Spleen (tissue), 11 donors: Measurements from ENCODE around the gene CNFN. TPM values are rescaled to one million over a fixed set of nuclear protein-coding genes. Genes with fewer than 3 reads are reported as not detected.

Source experiments
- DNase-seq: peaks from one replicate; pipeline ENCODE4 v3.0.0-alpha.2; 2020
- H3K27ac ChIP-seq, 8 donors: fragments of 200-600 bp; sonication (generic) in 7 of 8; 1 replicate in 4 of 8; 2 replicates in 4 of 8; pipeline versions ENCODE4 v1.5.0 to v1.8.0; 2016 to 2021; ENCODE audit warnings: inconsistent platforms in 4 of 8, mild to moderate bottlenecking in 4 of 8, moderate library complexity in 1 of 8
- H3K27me3 ChIP-seq, 7 donors: fragments of 200-600 bp; sonication (generic) in 6 of 7; replicated peaks in 1 of 7; 1 replicate in 4 of 7; 2 replicates in 3 of 7; pipeline versions ENCODE4 v1.5.0 to v1.8.0; 2016 to 2021; ENCODE audit warnings: inconsistent platforms in 3 of 7, mild to moderate bottlenecking in 1 of 7
- H3K36me3 ChIP-seq, 6 donors: fragments of 200-600 bp; sonication (generic) in 5 of 6; 1 replicate in 4 of 6; 2 replicates in 2 of 6; pipeline versions ENCODE4 v1.5.0 to v1.8.0; 2016 to 2021; ENCODE audit warnings: inconsistent platforms in 2 of 6
- H3K4me1 ChIP-seq, 6 donors: fragments of 200-600 bp; sonication (generic) in 5 of 6; 1 replicate in 3 of 6; 2 replicates in 3 of 6; pipeline versions ENCODE4 v1.5.0 to v1.8.0; 2016 to 2021; ENCODE audit warnings: inconsistent platforms in 3 of 6
- H3K4me3 ChIP-seq, 8 donors: fragments of 200-600 bp; sonication (generic) in 7 of 8; 1 replicate in 4 of 8; 2 replicates in 4 of 8; pipeline versions ENCODE4 v1.5.0 to v1.8.0; 2016 to 2021; ENCODE audit warnings: inconsistent platforms in 4 of 8, mild to moderate bottlenecking in 4 of 8, moderate library complexity in 2 of 8
- H3K9me3 ChIP-seq, 8 donors: fragments of 200-600 bp; sonication (generic) in 7 of 8; 1 replicate in 4 of 8; 2 replicates in 4 of 8; pipeline versions ENCODE4 v1.5.0 to v1.8.0; 2016 to 2021; ENCODE audit warnings: inconsistent platforms in 4 of 8
- POLR2A ChIP-seq, 3 donors: fragments of 450-650 bp; IDR thresholded peaks; one replicate each; pipeline ENCODE4 v1.5.1; 2017; ENCODE audit warnings: antibody characterized with exemption in 3 of 3, mild to moderate bottlenecking in 1 of 3
- POLR2AphosphoS5 ChIP-seq, 3 donors: sonication (generic); formaldehyde crosslinking; IDR thresholded peaks; one replicate each; pipeline ENCODE4 v1.5.1; 2017; ENCODE audit warnings: antibody characterized with exemption in 3 of 3
- WGBS, 5 donors: extraction: QIAGEN DNeasy Blood & Tissue Kit in 3 of 5; methylation state at CpG; one replicate each; pipeline versions ENCODE4 v1.1.5 to v1.1.7; 2013 to 2018; 5-methylcytosine and 5-hydroxymethylcytosine counted together
- intact Hi-C: fragments of 100-400 bp; cut with DNase I; formaldehyde crosslinking; loops from one replicate; pipeline ENCODE4 v1.15.0; 2023; ENCODE audit warnings: low total_unique reads
- polyA plus RNA-seq, 3 donors: library from polyadenylated mRNA; stranded (reverse); fragments of 200-250 nt; gene quantifications; one replicate each; pipeline ENCODE4 v1.2.1, GENCODE V29; 2013
- total RNA-seq, 7 donors: library from RNA; depleted of rRNA in 3 of 7; stranded (reverse); fragments of >200 nt in 3 of 7; fragmentation: NEBNext Ultra II Directional in 4 of 7; extraction: Animal tissue kit (Norgen Biotek cat#: 25700) in 4 of 7; gene quantifications; one replicate each; pipeline versions ENCODE4 v1.1.0 to v1.2.1, GENCODE V29; 2016 to 2021
- TF ChIP-seq, protein P1 (sequence below), 11 experiments: fragments of 200-600 bp in 7 of 11; fragments of 450-650 bp in 4 of 11; sonication (generic) in 4 of 11; IDR thresholded peaks in 8 of 11; conservative IDR thresholded peaks in 3 of 11; 1 replicate in 7 of 11; 2 replicates in 4 of 11; pipeline versions ENCODE4 v1.4.0 to v1.8.0; 2016 to 2021; ENCODE audit warnings: antibody characterized with exemption in 11 of 11, inconsistent platforms in 4 of 11, mild to moderate bottlenecking in 1 of 11
- donor health status: healthy with polysubstance abuse.
- donor health status: DM: no; HTN: no; CAD: no; lungs with moderate emphysema.
- donor health status: DM: no; HTN: no; CAD: no.
- donor health status: Bipolar disorder and iron deficiency.
- donor health status: healthy.
- donor health status: DM: no; HTN: no; CAD: no.
- donor health status: DM: yes; HTN: yes; CAD: no.

The CNFN gene
- total and polyA plus RNA-seq, 10 donors: 0.80 to 16.8 (median 2.7) TPM; not detected in 2

DNA sequence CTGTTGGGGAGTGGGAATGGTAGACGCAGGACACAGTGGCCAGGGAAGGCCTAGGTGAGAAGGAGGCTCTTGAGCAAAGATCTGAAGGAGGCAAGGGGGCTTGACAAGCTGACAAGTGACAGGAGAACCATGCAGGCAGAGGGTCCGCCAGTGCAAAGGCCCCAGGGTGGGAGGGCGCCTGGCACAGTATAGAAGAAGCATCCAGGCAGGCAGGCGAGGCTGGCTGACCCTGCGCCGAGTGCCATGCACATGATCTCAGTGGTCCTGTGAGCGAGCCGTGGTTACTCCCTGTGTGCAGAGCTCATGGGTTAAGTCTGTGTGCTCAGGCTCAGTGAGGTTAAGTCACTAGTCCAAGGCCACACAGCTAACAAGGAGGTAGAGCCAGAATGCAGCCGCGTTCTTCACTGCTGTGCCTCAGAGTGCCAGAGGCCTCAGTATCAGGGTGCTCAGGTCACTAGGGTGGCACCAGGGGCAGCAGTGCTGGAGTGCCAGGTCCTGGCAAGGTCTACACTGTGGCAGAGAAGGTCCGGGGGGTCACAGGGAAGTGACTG, 15.2 kb downstream of the CNFN start:
- Histone ChIP-seq H3K4me1 (peaks cover 0 to 23% (median 9%) of the 10 kb centered on the region in 6 donors), H3K36me3 (peaks cover 0 to 38% (median 10%) of the 10 kb centered on the region in 6 donors), H3K4me3 (no peak overlapping the region), H3K27me3 (peaks cover 0 to under 1% (median 0%) of the 10 kb centered on the region in 7 donors), H3K9me3 (no peaks in the 10 kb centered on the region), H3K27ac (no peak overlapping the region)
- no peak for TF ChIP-seq POLR2A (IDR thresholded peaks at IDR 0.05)
- TF ChIP-seq, protein P1, sequence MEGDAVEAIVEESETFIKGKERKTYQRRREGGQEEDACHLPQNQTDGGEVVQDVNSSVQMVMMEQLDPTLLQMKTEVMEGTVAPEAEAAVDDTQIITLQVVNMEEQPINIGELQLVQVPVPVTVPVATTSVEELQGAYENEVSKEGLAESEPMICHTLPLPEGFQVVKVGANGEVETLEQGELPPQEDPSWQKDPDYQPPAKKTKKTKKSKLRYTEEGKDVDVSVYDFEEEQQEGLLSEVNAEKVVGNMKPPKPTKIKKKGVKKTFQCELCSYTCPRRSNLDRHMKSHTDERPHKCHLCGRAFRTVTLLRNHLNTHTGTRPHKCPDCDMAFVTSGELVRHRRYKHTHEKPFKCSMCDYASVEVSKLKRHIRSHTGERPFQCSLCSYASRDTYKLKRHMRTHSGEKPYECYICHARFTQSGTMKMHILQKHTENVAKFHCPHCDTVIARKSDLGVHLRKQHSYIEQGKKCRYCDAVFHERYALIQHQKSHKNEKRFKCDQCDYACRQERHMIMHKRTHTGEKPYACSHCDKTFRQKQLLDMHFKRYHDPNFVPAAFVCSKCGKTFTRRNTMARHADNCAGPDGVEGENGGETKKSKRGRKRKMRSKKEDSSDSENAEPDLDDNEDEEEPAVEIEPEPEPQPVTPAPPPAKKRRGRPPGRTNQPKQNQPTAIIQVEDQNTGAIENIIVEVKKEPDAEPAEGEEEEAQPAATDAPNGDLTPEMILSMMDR (IDR thresholded peaks at IDR 0.05 in 8 of 11, conservative IDR thresholded peaks at IDR 0.05 in 3 of 11): no peak
- no peak for TF ChIP-seq POLR2AphosphoS5 (IDR thresholded peaks at IDR 0.05)
- 90 to 100% (median 94%) methylated on average over 9 to 11 of the region's 11 CpGs for WGBS, 5 donors
- intact Hi-C loops: no loop called here
- DNase-seq: no peak

DNA sequence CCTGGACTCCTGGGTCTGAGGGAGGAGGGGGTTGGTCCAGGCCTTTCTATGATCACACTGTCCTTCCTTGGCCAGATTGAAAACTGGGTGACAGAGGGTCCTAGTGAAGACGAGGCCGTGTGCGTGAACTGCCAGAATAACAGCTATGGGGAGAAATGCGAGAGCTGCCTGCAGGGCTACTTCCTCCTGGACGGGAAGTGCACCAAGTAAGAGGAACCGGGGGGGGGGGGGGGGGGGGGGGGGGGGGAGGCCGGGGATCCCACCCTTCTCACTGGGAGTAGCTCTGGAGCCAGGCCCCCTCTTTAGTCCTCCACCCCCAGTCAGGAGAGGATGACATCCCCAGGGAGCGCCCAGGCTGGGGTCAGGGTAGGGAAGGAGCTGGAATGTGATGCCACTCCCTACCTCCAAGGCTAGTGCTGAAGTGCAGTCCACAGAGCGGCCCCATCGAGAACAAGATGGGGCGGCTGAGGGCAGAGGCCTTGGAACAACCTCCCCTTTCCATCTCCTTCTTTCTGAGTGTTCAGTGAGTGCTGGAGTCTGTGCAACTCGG, 19.4 kb downstream of the CNFN start:
- Histone ChIP-seq H3K4me3 (peak overlapping the region in 1 of 8 donors; percentile 25), H3K27ac (peak overlapping the region in 4 of 8 donors; percentile 28 to 61 (median 54)), H3K36me3 (peaks cover 0 to 30% (median 6%) of the 10 kb centered on the region in 6 donors), H3K4me1 (peaks cover 0 to 36% (median 9%) of the 10 kb centered on the region in 6 donors), H3K27me3 (no peaks in the 10 kb centered on the region), H3K9me3 (no peaks in the 10 kb centered on the region)
- no peak for DNase-seq
- intact Hi-C loops: no loop called here
- TF ChIP-seq, protein P1 (IDR thresholded peaks at IDR 0.05 in 8 of 11, conservative IDR thresholded peaks at IDR 0.05 in 3 of 11): no peak
- TF ChIP-seq POLR2A (IDR thresholded peaks at IDR 0.05) (no peak), POLR2AphosphoS5 (IDR thresholded peaks at IDR 0.05) (no peak)
- 49 to 75% (median 63%) methylated on average over 10 to 12 of the region's 12 CpGs for WGBS, 5 donors

DNA sequence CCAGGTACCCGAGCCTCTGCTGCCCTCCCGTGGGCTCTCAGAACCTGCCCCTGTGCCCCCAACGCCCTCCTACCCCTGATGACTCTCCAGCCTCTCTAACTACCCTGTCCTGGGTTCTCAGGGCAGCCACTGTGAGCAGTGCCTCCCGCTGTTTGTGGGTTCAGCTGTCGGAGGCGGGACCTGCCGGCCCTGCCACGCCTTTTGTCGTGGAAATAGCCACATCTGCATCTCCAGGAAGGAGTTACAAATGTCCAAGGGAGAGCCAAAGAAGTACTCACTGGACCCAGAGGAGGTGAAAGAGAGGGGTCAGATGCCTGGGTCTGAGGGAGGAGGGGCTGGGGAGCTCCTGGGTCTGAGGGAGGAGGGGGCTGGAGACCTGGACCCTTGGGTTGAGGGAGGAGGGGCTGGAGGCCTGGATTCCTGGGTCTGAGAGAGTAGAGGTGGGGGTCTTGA, 20.0 kb downstream of the CNFN start:
- H3K27me3 ChIP-seq: no peaks in the 10 kb centered on the region
- DNase-seq: no peak
- H3K9me3 ChIP-seq: no peaks in the 10 kb centered on the region
- no peak for TF ChIP-seq POLR2AphosphoS5 (IDR thresholded peaks at IDR 0.05)
- TF ChIP-seq POLR2A (IDR thresholded peaks at IDR 0.05): no peak
- TF ChIP-seq, protein P1 (IDR thresholded peaks at IDR 0.05 in 8 of 11, conservative IDR thresholded peaks at IDR 0.05 in 3 of 11): no peak
- H3K27ac ChIP-seq: peak overlapping the region in 4 of 8 donors; percentile 28 to 61 (median 54)
- 79 to 91% (median 84%) methylated on average over 4 to 9 of the region's 9 CpGs for WGBS, 5 donors
- intact Hi-C loops: no loop called here
- peak overlapping the region in 1 of 8 donors; percentile 25 for H3K4me3 ChIP-seq
- peaks cover 0 to 24% (median 3%) of the 10 kb centered on the region in 6 donors for H3K36me3 ChIP-seq
- peaks cover 0 to 41% (median 10%) of the 10 kb centered on the region in 6 donors for H3K4me1 ChIP-seq

DNA sequence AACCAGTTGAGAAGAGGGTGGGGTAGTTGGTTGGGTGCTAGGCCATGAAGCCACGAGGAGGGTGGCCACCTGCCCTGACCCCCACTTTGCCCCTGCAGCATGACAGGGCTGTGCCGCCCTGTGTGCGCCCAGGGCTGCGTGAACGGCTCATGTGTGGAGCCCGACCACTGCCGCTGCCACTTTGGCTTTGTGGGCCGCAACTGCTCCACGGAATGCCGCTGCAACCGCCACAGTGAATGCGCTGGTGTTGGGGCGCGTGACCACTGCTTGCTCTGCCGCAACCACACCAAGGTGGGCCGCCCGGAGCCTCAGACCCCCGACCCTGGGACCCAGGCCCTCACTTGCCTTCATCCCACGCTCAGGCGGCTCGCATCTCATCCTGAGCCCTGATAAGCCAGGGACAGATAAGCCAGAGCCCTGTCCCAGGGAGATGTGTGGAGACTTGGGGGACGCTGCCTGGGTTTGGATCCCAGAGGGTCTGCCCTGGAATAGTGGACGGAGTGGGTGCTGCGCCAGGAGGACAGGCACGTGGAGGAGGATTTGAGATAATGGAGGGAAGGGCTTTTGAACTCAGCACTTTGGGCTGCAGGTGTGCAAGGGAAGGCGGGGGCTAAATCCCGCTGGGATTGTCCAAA, 20.5 kb downstream of the CNFN start:
- H3K9me3 ChIP-seq: no peaks in the 10 kb centered on the region
- 95 to 96% (median 95%) methylated on average over 21 to 27 of the region's 27 CpGs for WGBS, 5 donors
- peaks cover 0 to 22% (median 2%) of the 10 kb centered on the region in 6 donors for H3K36me3 ChIP-seq
- no peaks in the 10 kb centered on the region for H3K27me3 ChIP-seq
- H3K4me3 ChIP-seq: no peak overlapping the region
- intact Hi-C loops: no loop called here
- H3K27ac ChIP-seq: peak overlapping the region in 1 of 8 donors; percentile 61
- no peak for DNase-seq
- TF ChIP-seq POLR2A (IDR thresholded peaks at IDR 0.05): no peak
- peak in 1 of 3 donors; percentile 9 for TF ChIP-seq POLR2AphosphoS5 (IDR thresholded peaks at IDR 0.05)
- peaks cover 0 to 46% (median 15%) of the 10 kb centered on the region in 6 donors for H3K4me1 ChIP-seq
